Activated T-cell treated with anti-CD3 and anti-CD28 coated beads for 1 hour (primary cell): Measurements from ENCODE around the gene UPK3BL2.
"Not testable (repeated sequence)": the region's sequence is repeated elsewhere in the genome, so short reads cannot be mapped to it uniquely, and the experiment has no call there.

Experiments used
- DNase-seq: peaks from one replicate; pipeline ENCODE4 v3.0.0-alpha.2; 2020; ENCODE audit warnings: low read depth

Gene UPK3BL2

GRCh38 chr7:102531583-102531982, 11.9 kb downstream of the UPK3BL2 start:
- not testable (repeated sequence) for DNase-seq

DNA sequence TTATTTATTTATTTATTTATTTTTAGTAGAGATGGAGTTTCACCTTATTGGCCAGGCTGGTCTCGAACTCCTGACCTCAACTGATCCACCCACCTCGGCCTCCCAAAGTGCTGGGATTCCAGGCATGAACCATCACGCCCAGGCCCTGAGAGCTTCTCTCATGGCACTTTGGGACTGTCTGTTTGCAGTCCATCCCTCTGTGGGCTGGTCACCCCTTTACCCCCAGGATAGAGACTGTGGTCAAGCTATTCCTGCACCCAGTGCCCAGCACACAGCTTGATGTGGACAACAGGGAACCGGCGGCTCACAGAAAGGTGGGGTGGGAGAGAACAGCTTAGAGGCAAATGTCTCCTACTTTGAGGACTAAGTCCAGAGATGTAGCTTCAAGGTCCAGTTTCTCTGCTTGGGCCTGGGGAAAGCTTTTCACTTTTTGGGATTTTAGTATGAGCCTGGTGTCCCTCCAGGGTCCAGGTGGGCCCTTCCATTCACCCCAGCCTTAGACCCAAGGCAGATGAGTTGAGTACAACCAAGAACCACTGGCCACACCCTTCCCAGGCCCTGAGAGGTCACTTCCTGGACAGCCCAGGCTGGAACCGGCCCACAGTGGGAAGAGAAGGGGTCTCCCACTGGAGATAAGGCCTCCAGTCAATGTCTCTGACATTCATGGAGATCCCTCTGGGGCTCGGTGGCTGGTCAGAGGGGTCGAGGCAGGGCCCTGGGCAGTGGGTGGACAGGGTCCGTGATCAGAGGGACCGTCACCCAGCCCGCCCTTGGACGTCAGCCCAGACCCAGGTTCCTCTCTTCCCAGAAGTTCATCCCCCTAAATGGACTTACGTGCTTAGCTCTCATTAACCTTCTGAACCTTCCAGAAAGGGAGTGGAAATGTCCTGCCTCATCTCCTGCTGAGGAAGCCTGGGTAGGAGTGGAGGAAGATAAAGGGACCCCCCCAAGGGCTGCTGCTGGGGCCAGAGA, 15.4 kb downstream of the UPK3BL2 start:
- not testable (repeated sequence) for DNase-seq

- not testable (repeated sequence) for DNase-seq
Observed at GRCh38 chr7:102527182-102527581, 16.3 kb downstream of the UPK3BL2 start.

DNA sequence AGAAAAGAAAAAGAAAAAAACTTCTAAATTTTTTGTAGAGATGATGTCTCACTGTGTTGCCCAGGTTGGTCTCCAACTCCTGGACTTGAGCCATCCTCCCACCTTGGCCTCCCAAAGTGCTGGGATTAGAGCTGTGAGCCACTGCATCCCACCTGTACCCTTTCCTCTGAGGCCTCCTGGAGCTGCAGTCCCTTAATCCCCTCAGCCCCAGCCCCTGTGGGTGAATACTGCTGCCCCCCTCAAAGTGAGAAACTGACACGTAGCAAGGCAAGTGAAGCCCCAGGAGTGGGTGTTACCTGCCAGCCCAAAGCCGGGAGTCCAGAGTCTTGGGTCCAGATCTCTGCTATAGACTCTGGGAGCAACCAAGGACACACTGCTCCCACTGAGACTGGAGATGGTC, 18.7 kb downstream of the UPK3BL2 start:
- not testable (repeated sequence) for DNase-seq

DNA sequence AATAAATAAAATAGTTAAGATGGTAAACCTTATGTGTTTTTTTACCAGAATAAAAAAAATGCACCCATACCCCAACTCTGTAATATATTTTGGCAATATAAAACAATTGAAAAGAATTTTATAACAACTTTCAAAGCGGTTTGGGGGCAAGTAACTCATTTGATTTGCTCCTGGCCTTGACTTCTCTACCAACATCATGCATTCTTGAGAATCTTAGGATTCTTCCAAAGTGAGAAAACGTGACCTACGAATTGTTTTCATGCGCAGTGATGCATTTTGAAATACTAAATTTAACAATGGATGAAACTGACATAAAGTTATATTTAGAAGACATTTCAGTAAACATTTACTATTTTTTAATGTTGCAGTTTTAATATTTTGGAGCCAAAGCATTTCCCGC, 22.7 kb downstream of the UPK3BL2 start:
- not testable (repeated sequence) for DNase-seq

DNA sequence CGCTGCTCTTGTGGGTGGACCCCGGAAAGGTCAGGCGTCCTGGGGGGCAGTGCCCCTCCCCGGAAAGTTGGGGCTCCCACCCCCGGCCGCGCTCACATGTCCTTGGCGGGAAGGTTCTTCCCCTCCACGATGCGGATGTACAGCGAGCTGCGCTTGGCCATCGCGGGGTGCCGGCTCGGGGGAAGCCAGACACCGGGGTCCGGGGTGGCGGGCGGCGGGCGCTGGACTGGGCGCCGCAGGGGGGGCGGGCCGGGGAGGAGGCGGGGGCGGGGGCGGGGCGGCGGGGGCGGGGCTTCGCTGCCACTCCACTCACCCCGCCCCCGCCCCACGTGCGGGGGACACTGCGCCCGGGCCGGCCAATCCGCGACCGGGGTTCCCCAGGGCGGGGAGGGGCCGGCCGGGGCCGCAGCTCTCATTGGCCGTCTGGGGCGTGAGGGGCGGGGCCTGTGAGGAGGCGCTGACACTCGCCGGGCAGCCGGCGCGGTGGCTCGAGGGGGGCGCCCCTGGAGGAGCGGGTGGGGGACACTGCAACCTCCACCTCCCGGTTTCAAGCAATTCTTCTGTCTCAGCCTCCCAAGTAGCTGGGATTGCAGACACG, 25.8 kb downstream of the UPK3BL2 start, which contains the start of gene RASA4B:
Gene RASA4B, minus strand, starts transcription at position 228 of the 598 bp plus-strand sequence. Its CDS starts 67 bp downstream, at position 161.
- not testable (repeated sequence) for DNase-seq

GRCh38 chr7:102516951-102517350, 26.5 kb downstream of the UPK3BL2 start:
- DNase-seq = not testable (repeated sequence)

DNA sequence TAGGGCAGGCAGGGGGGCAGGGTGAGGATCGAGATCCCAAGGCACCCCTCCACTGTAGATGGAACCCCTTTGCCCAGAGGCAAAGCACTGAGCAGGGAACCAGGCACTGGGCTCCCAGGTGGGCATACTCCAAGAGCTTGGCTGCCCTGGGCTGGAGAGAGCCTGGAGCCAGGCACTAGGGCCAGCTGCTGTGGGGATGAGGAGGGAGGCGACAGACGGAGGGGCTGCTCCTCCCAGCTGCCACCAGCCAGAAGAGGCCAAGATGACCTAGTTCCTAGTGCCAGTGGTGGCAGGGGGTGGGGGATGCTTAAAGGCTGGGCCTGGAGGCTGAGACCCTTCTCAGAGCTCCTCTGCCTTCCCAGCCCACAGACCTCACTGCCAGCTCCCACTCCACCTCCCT, 27.6 kb downstream of the UPK3BL2 start:
- not testable (repeated sequence) for DNase-seq

- DNase-seq = not testable (repeated sequence)
Observed at GRCh38 chr7:102514881-102515721, 28.4 kb downstream of the UPK3BL2 start.

- DNase-seq = not testable (repeated sequence)
Observed at GRCh38 chr7:102512642-102513221, 30.8 kb downstream of the UPK3BL2 start.

- not testable (repeated sequence) for DNase-seq
Observed at GRCh38 chr7:102511860-102512522, 31.5 kb downstream of the UPK3BL2 start.

- DNase-seq = not testable (repeated sequence)
Observed at GRCh38 chr7:102510575-102510974, 32.9 kb downstream of the UPK3BL2 start.

DNA sequence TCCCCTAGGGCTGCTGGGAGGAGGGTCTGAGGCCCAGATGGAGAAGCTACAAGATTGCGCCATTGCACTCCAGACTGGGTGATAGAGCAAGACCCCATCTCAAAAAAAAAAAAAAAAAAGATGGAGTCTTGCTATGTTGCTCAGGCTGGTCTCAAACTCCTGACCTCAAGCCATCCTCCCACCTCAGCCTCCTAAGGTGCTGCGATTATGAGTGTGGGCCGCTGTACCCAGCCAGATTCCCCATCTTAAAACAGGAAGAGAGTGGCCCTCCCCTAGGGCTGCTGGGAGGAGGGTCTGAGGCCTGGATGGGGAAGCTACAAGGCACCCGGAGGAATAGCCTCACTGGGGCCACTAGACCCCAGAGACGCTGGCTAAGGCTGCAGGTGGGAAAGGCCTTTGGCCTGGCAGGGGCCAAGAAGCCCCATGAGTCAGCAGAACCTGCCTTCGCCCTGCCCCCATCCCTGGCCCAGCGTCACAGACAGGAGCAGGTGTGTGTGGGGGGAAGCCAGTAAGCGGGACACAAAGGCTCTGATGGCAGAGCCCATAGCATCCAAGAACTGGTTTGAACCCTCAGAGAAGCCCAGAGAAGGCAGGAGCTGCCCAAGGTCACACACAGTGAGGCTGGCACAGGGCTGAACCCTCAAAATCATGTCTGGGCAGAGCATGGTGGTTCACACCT, 35.9 kb downstream of the UPK3BL2 start:
- DNase-seq = not testable (repeated sequence)

DNA sequence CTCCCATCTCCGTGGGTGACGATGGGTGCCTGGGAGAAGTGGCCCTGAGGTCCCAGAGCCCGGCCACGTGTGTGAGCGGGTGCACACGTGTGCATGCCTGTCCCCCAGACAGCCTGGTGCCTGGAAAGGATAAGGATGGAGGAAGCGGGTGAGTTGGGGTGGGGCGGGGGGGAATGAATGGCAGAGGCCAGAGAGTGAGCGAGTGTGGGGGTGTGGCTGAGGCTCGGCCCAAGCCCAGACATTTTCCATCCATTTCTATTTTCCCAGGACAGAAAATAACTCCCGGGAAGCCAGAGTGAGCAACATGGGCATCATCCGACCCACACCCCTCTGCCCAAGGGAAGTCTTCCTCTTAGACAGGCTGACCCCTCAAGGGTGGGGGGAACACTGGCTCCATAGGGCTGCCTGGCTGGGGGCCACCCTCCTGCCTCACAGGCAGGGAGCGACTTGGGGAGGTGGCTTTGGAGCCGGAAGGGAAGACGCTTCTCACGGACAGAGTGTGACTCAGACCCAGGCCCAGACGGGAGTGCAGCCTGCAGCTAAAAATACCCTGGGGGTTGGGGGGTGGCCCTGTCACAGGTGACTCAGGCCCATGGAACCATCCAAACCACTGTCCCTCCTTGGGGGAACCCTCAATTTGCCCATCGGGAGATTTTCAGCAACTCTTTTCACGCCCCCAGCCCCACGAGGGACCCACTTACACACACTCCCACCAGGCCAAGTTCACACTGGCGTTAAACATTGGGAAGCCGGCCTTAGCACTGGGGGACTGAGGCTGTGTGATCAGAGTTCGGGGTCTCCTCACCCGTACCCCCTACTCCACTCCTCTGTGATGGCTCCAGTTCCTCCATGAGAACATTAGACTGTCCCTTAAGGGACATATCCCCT, 38.0 kb downstream of the UPK3BL2 start:
- DNase-seq = not testable (repeated sequence)

DNA sequence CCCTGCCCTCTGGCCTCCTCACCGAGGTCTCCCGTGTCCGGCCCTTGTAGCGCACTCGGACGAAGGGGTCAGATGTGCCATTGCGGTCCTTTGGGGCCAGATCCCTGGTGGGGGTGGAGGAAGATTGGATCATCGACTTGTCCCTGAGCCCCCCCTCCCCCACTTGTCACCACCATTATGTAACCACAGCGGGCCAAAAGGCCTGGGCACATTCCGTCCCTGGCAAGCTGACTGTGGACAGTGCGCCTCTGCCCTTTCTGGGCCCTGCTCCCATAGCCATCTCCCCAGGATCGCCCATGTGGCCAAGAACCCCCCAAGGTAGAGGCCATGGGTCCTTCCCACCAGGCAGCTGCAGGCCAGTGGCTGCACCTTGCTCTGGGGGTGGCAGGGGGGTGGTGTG, 40.4 kb downstream of the UPK3BL2 start:
- not testable (repeated sequence) for DNase-seq

- not testable (repeated sequence) for DNase-seq
Observed at GRCh38 chr7:102498321-102498720, 45.2 kb downstream of the UPK3BL2 start.

GRCh38 chr7:102497308-102497707, 46.2 kb downstream of the UPK3BL2 start:
- DNase-seq = not testable (repeated sequence)

- not testable (repeated sequence) for DNase-seq
Observed at GRCh38 chr7:102496861-102497260, 46.6 kb downstream of the UPK3BL2 start.

DNA sequence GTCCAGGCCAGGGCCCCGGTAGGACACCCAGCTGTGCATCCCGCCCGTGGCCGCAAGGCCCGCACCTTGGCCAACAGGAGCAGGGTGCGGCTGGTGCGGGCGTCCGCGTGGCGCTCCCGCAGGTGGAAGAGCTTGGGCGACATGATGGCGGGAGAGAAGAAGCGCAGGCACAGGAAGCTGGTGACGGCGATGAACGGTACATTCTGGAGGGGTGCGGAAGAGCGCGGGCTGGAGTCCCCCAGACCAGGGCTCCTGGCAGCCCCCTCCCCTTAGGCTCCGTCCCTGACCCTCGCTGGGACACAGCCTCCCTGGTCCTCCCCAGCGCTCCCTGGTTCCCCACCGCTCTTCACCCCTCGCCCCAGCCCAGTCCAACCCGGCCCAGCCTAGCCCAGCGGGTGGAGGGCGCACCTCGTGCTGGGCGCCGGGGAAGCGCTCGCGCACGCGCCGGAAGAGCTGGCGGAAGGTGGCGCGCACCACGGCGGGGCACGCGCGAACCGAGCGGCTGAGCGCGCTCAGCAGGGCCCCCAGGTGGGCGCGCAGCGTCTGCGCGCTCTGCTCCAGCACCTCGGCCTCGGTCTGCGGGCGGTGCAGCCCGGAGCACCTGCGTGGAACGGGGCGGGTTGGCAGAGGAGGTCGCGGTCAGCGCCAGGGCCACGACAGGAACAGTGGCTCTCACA, 48.9 kb downstream of the UPK3BL2 start:
- not testable (repeated sequence) for DNase-seq
